Left lung (tissue), 10 donors: Measurements from ENCODE around the gene DNAJC27. TPM values are rescaled to one million over a fixed set of nuclear protein-coding genes. Genes with fewer than 3 reads are reported as not detected.

Experiments used
- ATAC-seq: fragments of 200-7000 bp; cut with Tn5 transposase; one replicate; pipeline ENCODE4 v1.9.1; 2020; ENCODE audit warnings: moderate library complexity
- DNase-seq, 4 donors: peaks; one replicate each; pipeline ENCODE4 v3.0.0-alpha.2; 2013 to 2020
- H3K27ac ChIP-seq, 2 donors: fragments of 200-600 bp; sonication (generic) in 1 of 2; one replicate each; pipeline versions ENCODE4 v1.5.0 to v1.8.0; 2020 to 2021
- H3K27me3 ChIP-seq, 2 donors: fragments of 200-600 bp; sonication (generic) in 1 of 2; one replicate each; pipeline versions ENCODE4 v1.5.0 to v1.8.0; 2020 to 2021
- H3K36me3 ChIP-seq, 2 donors: fragments of 200-600 bp; sonication (generic) in 1 of 2; one replicate each; pipeline versions ENCODE4 v1.5.0 to v1.8.0; 2020 to 2021
- H3K4me1 ChIP-seq, 2 donors: fragments of 200-600 bp; one replicate each; pipeline ENCODE4 v1.8.0; 2021
- H3K4me3 ChIP-seq, 2 donors: fragments of 200-600 bp; sonication (generic) in 1 of 2; one replicate each; pipeline versions ENCODE4 v1.5.0 to v1.8.0; 2020 to 2021; ENCODE audit warnings: mild to moderate bottlenecking in 1 of 2
- H3K9me3 ChIP-seq, 2 donors: fragments of 200-600 bp; sonication (generic) in 1 of 2; one replicate each; pipeline versions ENCODE4 v1.5.0 to v1.8.0; 2020 to 2021
- intact Hi-C, 2 donors: fragments of 100-400 bp; cut with DNase I; formaldehyde crosslinking; loops; one replicate each; pipeline versions ENCODE4 v1.11.2 to v1.14.2; 2022
- polyA plus RNA-seq, 6 donors: library from polyadenylated mRNA; unstranded; fragments of 120-200 nt; gene quantifications; one replicate each; pipeline ENCODE4 v1.2.1, GENCODE V29; 2013; ENCODE audit not compliant: insufficient read length in 6 of 6
- total RNA-seq, 2 donors: library from RNA; stranded (reverse); fragmentation: NEBNext Ultra II Directional; extraction: Animal tissue kit (Norgen Biotek cat#: 25700); gene quantifications; one replicate each; pipeline ENCODE4 v1.2.1, GENCODE V29; 2021
- TF ChIP-seq, protein P1 (sequence below), 2 donors: fragments of 200-600 bp; sonication (generic) in 1 of 2; IDR thresholded peaks; one replicate each; pipeline versions ENCODE4 v1.5.0 to v1.8.0; 2021; ENCODE audit warnings: antibody characterized with exemption in 2 of 2
- donor health status: DM: no; HTN: yes; CAD: no.
- donor health status: DM: no; HTN: no; CAD: no.

The DNAJC27 gene
- total and polyA plus RNA-seq, 8 donors, result 4.9 to 11.9 (median 10.3) TPM

DNA sequence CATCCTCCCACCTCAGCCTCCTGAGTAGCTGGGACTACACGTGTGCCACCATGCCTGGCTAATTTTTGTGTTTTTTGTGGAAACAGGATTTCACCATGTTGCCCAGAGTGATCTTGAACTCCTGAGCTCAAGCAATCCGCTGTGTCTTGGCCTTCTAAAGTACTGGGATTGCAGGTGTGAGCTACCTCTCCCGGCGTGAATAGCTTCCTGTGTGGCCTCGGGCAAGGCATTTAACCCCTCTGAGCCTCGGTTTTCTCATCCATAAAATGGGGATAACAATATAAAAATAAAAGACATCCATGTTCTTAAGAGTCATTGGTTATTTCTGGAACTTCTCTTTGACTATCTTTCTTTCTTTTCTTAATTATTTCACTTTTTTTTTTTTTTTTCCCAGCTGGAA lies 32.4 kb downstream of the DNAJC27 start:
- Histone ChIP-seq H3K27me3 (no peaks in the 10 kb centered on the region), H3K4me1 (no peaks in the 10 kb centered on the region), H3K9me3 (no peaks in the 10 kb centered on the region), H3K4me3 (no peak overlapping the region), H3K27ac (no peak overlapping the region), H3K36me3 (no peaks in the 10 kb centered on the region)
- DNase-seq (no peak), ATAC-seq (no peak)
- intact Hi-C loops, result no loop called here
- TF ChIP-seq, protein P1, sequence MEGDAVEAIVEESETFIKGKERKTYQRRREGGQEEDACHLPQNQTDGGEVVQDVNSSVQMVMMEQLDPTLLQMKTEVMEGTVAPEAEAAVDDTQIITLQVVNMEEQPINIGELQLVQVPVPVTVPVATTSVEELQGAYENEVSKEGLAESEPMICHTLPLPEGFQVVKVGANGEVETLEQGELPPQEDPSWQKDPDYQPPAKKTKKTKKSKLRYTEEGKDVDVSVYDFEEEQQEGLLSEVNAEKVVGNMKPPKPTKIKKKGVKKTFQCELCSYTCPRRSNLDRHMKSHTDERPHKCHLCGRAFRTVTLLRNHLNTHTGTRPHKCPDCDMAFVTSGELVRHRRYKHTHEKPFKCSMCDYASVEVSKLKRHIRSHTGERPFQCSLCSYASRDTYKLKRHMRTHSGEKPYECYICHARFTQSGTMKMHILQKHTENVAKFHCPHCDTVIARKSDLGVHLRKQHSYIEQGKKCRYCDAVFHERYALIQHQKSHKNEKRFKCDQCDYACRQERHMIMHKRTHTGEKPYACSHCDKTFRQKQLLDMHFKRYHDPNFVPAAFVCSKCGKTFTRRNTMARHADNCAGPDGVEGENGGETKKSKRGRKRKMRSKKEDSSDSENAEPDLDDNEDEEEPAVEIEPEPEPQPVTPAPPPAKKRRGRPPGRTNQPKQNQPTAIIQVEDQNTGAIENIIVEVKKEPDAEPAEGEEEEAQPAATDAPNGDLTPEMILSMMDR (IDR thresholded peaks at IDR 0.05), result no peak

DNA sequence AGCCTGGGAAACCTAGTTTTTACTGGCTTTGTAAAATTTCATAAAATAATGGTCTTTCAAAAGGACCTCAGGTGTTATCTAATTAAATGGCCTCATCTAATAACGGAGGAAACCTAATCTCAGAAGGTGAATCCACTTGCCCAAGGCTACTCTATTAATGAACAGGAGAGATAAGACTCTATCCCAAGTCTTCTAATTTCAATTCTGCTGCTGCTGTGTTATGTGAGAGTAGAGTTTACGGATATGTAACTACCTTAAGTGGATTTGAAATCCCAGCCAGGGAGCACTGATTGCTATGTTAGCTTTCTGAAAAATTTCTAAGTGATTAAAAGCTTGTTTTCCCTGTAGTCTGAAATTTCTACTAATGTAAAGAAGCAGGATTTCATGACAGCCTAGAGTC lies 34.5 kb downstream of the DNAJC27 start:
- H3K27ac ChIP-seq, result no peak overlapping the region
- H3K9me3 ChIP-seq, result no peaks in the 10 kb centered on the region
- TF ChIP-seq, protein P1 (IDR thresholded peaks at IDR 0.05), result no peak
- intact Hi-C loops, result no loop called here
- ATAC-seq (no peak), DNase-seq (no peak)
- H3K27me3 ChIP-seq, result no peaks in the 10 kb centered on the region
- no peaks in the 10 kb centered on the region for H3K36me3 ChIP-seq
- H3K4me3 ChIP-seq, result no peak overlapping the region
- no peaks in the 10 kb centered on the region for H3K4me1 ChIP-seq

DNA sequence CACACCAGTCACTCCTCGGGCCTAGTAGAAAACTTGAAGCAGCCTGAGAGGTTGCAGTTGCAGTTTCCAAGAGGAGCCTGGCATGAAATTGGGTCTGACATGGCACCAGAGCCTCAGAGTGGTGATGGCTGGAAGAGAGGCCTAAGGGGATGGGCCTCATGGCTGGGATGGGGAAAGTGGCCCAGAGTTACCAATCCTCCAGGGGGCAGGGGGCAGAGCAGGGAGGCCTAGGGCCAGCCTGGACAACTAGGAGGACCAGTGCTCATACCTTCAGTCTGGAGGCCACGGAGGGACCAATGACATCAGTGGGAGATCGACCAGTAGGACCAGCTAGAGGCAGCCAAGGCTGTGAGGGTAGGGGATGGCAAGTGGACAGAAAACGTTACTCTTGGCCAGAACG lies 36.6 kb downstream of the DNAJC27 start:
- Histone ChIP-seq H3K36me3 (no peaks in the 10 kb centered on the region), H3K27ac (no peak overlapping the region), H3K4me3 (no peak overlapping the region), H3K9me3 (no peaks in the 10 kb centered on the region), H3K4me1 (no peaks in the 10 kb centered on the region), H3K27me3 (no peaks in the 10 kb centered on the region)
- DNase-seq (no peak), ATAC-seq (no peak)
- intact Hi-C loops, result no loop called here
- TF ChIP-seq, protein P1 (IDR thresholded peaks at IDR 0.05), result no peak

DNA sequence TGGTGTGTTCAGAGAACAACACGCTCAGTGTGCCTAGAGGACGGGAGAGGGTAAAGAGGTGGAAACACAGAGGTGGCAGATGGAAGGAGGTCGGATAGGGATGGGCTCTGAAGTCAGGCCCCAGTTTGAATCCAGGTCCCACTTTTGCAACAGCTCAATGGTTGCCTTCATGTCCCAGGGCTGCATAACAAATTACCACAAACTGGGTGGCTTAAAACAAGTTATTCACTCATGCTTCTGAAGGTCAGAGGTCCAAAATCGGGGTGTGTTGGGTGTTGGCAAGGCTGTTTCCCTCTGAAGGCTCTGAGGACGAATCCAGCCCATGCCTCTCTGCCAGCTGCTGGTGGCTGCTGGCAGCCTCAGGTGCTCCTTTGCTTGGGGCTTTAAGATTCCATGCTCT lies 39.0 kb downstream of the DNAJC27 start:
- intact Hi-C loops, result no loop called here
- DNase-seq (no peak), ATAC-seq (no peak)
- H3K27me3 ChIP-seq, result no peaks in the 10 kb centered on the region
- no peaks in the 10 kb centered on the region for H3K36me3 ChIP-seq
- no peaks in the 10 kb centered on the region for H3K9me3 ChIP-seq
- no peaks in the 10 kb centered on the region for H3K4me1 ChIP-seq
- no peak overlapping the region for H3K27ac ChIP-seq
- no peak overlapping the region for H3K4me3 ChIP-seq
- TF ChIP-seq, protein P1 (IDR thresholded peaks at IDR 0.05), result no peak

DNA sequence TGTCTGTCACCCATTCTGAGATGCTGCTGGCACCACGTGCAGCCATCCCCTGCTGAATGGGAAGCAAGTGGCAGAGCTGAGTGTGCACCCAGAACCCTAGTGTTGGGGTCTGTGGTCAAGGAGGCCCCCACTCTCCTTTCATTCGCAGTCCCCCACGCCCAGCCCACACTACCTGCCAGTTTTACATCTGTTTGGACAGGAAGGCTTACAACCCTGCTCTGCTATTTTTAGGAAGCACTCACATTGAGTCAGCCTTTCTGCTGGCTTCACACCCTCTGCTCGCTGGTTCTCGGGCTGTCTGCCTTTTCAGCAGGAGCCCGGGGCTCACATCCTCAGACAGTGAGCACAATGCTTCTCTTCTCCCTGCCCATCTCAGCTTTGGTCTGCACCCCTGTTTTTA lies 41.0 kb downstream of the DNAJC27 start:
- TF ChIP-seq, protein P1 (IDR thresholded peaks at IDR 0.05), result no peak
- H3K27me3 ChIP-seq, result peaks cover 0 to 9% of the 10 kb centered on the region in 2 donors
- H3K36me3 ChIP-seq, result no peaks in the 10 kb centered on the region
- ATAC-seq (no peak), DNase-seq (no peak)
- peaks cover 10 to 12% of the 10 kb centered on the region in 2 donors for H3K4me1 ChIP-seq
- intact Hi-C loops, result no loop called here
- no peaks in the 10 kb centered on the region for H3K9me3 ChIP-seq
- no peak overlapping the region for H3K27ac ChIP-seq
- H3K4me3 ChIP-seq, result no peak overlapping the region
